ENCODE measurements around the gene UBP1. TPM values are rescaled to one million over a fixed set of nuclear protein-coding genes. Genes with fewer than 3 reads are reported as not detected.

UBP1 gene
- total RNA-seq, 2 experiments from 2014 or later: 52.6 to 53.2 TPM

DNA sequence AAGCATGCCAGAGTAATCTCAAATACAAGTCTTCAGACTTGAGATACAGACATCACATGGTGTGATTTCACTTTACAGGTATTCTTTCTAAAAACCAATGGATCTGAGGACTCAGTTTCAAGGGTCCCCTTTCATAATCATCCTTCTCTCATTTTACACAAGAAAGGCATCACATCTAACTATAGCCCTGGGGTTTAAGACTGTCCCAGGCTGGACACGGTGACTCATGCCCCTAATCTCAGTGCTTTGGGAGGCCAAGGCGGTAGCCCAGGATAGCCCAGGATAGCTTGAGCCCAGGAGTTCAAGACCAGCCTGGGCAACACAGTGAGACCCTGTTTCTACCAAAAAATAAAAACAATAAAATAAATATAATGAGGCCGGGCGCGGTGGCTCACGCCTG, 36.4 kb downstream of the UBP1 start:
- Mint-ChIP-seq H3K36me3 (peaks cover 47% of the 10 kb centered on the region), H3K4me1 (ENCODE audit: low read depth) (no peaks in the 10 kb centered on the region), H3K4me3 (no peak overlapping the region), H3K9me3 (no peaks in the 10 kb centered on the region), H3K27ac (no peak overlapping the region), H3K27me3 (no peaks in the 10 kb centered on the region)
- CTCF ChIA-PET: no interaction called here
- POLR2A ChIA-PET: no interaction called here
- intact Hi-C loops (cut with micrococcal nuclease): no loop called here
- DNase-seq: no peak

GRCh38 chr3:33402936-33403335, 37.3 kb downstream of the UBP1 start:
- Mint-ChIP-seq H3K27me3 (no peaks in the 10 kb centered on the region), H3K36me3 (peaks cover 43% of the 10 kb centered on the region), H3K4me3 (no peak overlapping the region), H3K4me1 (ENCODE audit: low read depth) (no peaks in the 10 kb centered on the region), H3K27ac (no peak overlapping the region), H3K9me3 (no peaks in the 10 kb centered on the region)
- intact Hi-C loops (cut with micrococcal nuclease): no loop called here
- no peak for DNase-seq
- CTCF ChIA-PET: interaction anchor here (2.8 kb wide), 1 partner anchor 30 kb away, joined by 15 read pairs; no protein-coding TSS in a partner anchor
- POLR2A ChIA-PET: no interaction called here

DNA sequence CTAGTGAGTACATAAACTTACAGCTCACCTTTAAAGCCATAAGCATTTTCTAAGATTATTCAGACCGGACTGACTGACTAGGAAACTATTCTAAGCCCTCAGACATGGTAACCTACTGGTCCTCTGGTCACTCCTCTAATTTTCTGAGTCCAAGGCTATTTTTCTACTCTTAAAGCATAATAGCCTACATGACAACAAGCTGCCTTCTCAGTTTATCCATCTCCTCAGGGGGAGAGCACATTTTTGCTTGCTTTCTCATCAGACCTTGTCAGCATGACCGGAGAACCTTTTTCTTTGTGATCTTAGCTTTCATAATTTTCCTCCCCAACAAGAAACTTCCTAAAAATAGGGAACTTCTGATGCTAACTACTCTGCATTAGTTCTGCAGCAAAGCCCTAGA, 38.4 kb downstream of the UBP1 start:
- POLR2A ChIA-PET: no interaction called here

GRCh38 chr3:33398410-33398809, 41.8 kb downstream of the UBP1 start:
- ChIA-PET POLR2A (no interaction called here), CTCF (no interaction called here)
- Mint-ChIP-seq H3K4me3 (no peak overlapping the region), H3K27ac (no peak overlapping the region), H3K4me1 (ENCODE audit: low read depth) (no peaks in the 10 kb centered on the region), H3K9me3 (no peaks in the 10 kb centered on the region), H3K27me3 (no peaks in the 10 kb centered on the region), H3K36me3 (peaks cover 54% of the 10 kb centered on the region)
- DNase-seq: no peak
- intact Hi-C loops (cut with micrococcal nuclease): no loop called here

More for the DNA sequence above, 38.4 kb downstream of the UBP1 start:
- Mint-ChIP-seq H3K36me3 (peaks cover 45% of the 10 kb centered on the region), H3K4me1 (ENCODE audit: low read depth) (no peaks in the 10 kb centered on the region), H3K27me3 (no peaks in the 10 kb centered on the region), H3K27ac (no peak overlapping the region), H3K4me3 (no peak overlapping the region), H3K9me3 (no peaks in the 10 kb centered on the region)
- intact Hi-C loops (cut with micrococcal nuclease): no loop called here
- DNase-seq: no peak
- CTCF ChIA-PET: interaction anchor here (0.7 to 2.8 kb wide), 2 partner anchors 29 to 285 kb away, joined by 3 to 15 read pairs; no protein-coding TSS in a partner anchor

DNA sequence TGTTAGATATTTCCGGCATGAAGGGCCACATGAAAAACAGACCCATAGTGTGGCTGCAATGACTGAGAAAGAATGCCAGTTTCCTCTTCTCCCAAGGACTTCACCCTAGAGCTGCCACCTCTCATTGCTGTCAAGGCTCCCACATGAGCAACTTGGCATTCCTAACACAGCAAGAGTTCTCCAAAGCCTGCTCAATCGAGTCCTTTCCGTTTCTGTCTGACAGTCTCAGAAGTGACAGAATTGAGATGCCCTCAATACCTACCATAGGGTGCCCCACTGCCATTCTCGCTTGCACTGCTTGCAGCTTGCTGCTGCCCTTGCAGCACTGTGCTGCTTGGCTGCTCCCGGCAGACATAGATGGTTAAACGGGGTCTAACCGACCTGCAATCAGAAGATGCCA, 44.3 kb downstream of the UBP1 start:
- Mint-ChIP-seq H3K4me1 (ENCODE audit: low read depth) (peaks cover 17% of the 10 kb centered on the region), H3K27ac (no peak overlapping the region), H3K36me3 (peaks cover 57% of the 10 kb centered on the region), H3K27me3 (no peaks in the 10 kb centered on the region), H3K4me3 (no peak overlapping the region), H3K9me3 (no peaks in the 10 kb centered on the region)
- POLR2A ChIA-PET: no interaction called here
- intact Hi-C loops (cut with micrococcal nuclease): no loop called here
- CTCF ChIA-PET: interaction anchor here (0.6 to 3.1 kb wide), 2 partner anchors 23 to 492 kb away, joined by 4 to 13 read pairs; no protein-coding TSS in a partner anchor
- no peak for DNase-seq

DNA sequence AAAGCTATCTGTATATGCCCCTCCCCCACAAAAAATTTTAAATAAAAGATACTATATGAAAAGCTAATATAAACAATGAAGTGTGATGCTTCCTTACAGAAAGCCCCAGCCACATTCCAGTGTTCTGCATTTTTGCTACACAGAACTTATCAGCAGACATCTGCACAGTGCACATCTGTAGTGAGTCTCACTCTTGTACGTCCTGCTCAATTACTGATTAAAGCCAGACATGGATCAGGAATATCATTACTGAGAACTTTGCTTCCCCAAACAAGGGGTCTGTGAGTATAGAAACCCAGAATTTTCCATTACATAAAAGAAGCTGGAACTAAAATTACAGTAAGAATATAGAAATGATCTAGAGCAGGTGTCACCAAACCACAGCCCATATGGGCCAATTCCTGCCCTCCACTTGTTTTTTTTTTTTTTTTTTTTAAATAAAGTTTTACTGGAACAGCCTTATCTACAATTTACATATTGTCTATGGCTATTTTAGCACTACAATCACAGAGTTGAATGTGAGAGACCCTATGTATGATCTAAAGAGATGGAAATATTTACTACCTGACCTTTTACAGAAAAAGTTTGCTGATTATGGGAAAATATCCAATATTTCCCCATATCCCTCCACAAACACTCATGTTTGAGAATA, 45.7 kb downstream of the UBP1 start:
- Mint-ChIP-seq H3K4me1 (ENCODE audit: low read depth) (peaks cover 17% of the 10 kb centered on the region), H3K4me3 (no peak overlapping the region), H3K27ac (no peak overlapping the region), H3K9me3 (no peaks in the 10 kb centered on the region), H3K27me3 (no peaks in the 10 kb centered on the region), H3K36me3 (peaks cover 62% of the 10 kb centered on the region)
- intact Hi-C loops (cut with micrococcal nuclease): no loop called here
- DNase-seq: no peak
- CTCF ChIA-PET: interaction anchor here (0.6 to 3.1 kb wide), 3 partner anchors 12 to 209 kb away, joined by 3 to 13 read pairs (median 5); no protein-coding TSS in a partner anchor
- POLR2A ChIA-PET: interaction anchor here (0.9 kb wide), 1 partner anchor 46 kb away, joined by 3 read pairs; the partner anchor contains the start of gene UBP1

DNA sequence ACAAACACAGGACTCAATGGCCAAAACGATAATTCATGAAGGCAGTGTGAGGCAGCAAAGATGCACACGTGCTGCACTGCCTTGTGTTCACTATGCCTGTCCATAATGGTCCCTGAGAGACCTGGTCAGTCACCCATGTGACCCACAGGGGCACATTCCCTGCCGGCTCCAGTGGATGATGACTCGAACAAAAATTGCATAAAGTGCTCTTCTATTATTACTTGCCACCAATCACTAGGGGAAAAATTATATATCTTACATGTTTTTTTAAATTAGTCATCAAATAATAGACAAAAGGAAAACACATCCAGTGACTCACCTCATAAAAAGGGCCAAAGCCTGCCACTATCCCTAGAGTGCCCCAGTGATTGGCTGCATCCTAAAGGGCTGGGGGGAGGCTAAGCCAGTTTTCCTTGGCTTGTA, 47.5 kb downstream of the UBP1 start:
- H3K36me3 Mint-ChIP-seq: peaks cover 50% of the 10 kb centered on the region
- POLR2A ChIA-PET: no interaction called here
- H3K27ac Mint-ChIP-seq: peak overlapping the region; percentile 75
- no peaks in the 10 kb centered on the region for H3K27me3 Mint-ChIP-seq
- no peak overlapping the region for H3K4me3 Mint-ChIP-seq
- intact Hi-C loops (cut with micrococcal nuclease): no loop called here
- no peak for DNase-seq
- CTCF ChIA-PET: no interaction called here
- H3K9me3 Mint-ChIP-seq: no peaks in the 10 kb centered on the region
- peaks cover 17% of the 10 kb centered on the region for H3K4me1 Mint-ChIP-seq (ENCODE audit: low read depth)

DNA sequence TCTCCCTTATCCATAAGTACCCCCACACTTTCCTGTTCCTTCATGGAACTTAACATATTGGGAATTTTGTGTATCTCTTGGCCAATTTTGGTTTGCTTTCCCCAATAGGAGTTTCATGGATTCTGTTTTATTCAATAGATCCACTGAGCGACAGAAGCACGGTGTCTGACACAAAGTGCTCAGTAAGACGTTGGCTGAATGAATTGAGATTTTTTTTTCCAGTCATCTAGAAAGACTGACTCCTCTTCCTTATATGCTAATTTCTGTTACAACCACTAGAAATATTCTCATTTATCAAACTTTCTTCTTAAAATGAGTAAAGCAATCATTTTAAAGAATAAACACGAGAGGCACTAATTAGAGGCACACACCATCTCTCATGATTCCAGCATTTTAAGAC, 48.1 kb downstream of the UBP1 start:
- peaks cover 44% of the 10 kb centered on the region for H3K36me3 Mint-ChIP-seq

GRCh38 chr3:33391255-33391995, 48.8 kb downstream of the UBP1 start:
- no peaks in the 10 kb centered on the region for H3K27me3 Mint-ChIP-seq
- CTCF ChIA-PET: interaction anchor here (1.2 to 2.9 kb wide), 2 partner anchors 18 to 325 kb away, joined by 5 to 10 read pairs; no protein-coding TSS in a partner anchor
- POLR2A ChIA-PET: no interaction called here

More for the DNA sequence above, 48.1 kb downstream of the UBP1 start:
- no peaks in the 10 kb centered on the region for H3K9me3 Mint-ChIP-seq
- H3K4me1 Mint-ChIP-seq (ENCODE audit: low read depth): peaks cover 17% of the 10 kb centered on the region
- intact Hi-C loops (cut with micrococcal nuclease): no loop called here
- CTCF ChIA-PET: no interaction called here
- no peaks in the 10 kb centered on the region for H3K27me3 Mint-ChIP-seq
- H3K27ac Mint-ChIP-seq: peak overlapping the region; percentile 75
- no peak overlapping the region for H3K4me3 Mint-ChIP-seq
- no peak for DNase-seq
- POLR2A ChIA-PET: no interaction called here

DNA sequence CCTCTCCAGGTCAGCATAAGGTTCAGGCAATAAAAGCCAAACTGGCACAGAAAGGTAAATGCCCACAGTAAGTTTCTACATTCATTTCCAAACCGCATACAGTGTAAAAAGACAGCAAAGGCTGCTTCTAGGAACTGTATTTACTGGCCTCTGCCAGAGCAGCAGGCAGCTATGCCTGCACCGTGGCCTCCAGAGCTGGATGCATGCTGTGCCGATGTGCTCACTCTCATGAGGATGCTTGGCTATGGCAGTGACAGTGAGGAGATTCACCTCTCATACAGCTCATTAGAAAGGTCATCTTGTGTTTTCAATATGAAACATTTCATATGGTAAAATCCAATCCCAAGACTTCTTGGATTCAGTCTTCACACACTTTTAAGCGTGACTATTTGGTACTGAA, 50.3 kb downstream of the UBP1 start:
- intact Hi-C loops (cut with micrococcal nuclease): no loop called here
- POLR2A ChIA-PET: no interaction called here
- Mint-ChIP-seq H3K27ac (no peak overlapping the region), H3K4me3 (no peak overlapping the region), H3K27me3 (no peaks in the 10 kb centered on the region), H3K36me3 (peaks cover 38% of the 10 kb centered on the region), H3K9me3 (no peaks in the 10 kb centered on the region), H3K4me1 (ENCODE audit: low read depth) (peaks cover 29% of the 10 kb centered on the region)
- CTCF ChIA-PET: interaction anchor here (1.2 to 2.9 kb wide), 2 partner anchors 17 to 326 kb away, joined by 5 to 10 read pairs; no protein-coding TSS in a partner anchor
- no peak for DNase-seq

More at GRCh38 chr3:33391255-33391995, 48.8 kb downstream of the UBP1 start:
- peaks cover 19% of the 10 kb centered on the region for H3K4me1 Mint-ChIP-seq (ENCODE audit: low read depth)
- no peak overlapping the region for H3K4me3 Mint-ChIP-seq
- H3K9me3 Mint-ChIP-seq: no peaks in the 10 kb centered on the region
- H3K36me3 Mint-ChIP-seq: peaks cover 42% of the 10 kb centered on the region
- intact Hi-C loops (cut with micrococcal nuclease): no loop called here
- peak overlapping the region; percentile 75 for H3K27ac Mint-ChIP-seq
- peak; percentile 20 for DNase-seq

DNA sequence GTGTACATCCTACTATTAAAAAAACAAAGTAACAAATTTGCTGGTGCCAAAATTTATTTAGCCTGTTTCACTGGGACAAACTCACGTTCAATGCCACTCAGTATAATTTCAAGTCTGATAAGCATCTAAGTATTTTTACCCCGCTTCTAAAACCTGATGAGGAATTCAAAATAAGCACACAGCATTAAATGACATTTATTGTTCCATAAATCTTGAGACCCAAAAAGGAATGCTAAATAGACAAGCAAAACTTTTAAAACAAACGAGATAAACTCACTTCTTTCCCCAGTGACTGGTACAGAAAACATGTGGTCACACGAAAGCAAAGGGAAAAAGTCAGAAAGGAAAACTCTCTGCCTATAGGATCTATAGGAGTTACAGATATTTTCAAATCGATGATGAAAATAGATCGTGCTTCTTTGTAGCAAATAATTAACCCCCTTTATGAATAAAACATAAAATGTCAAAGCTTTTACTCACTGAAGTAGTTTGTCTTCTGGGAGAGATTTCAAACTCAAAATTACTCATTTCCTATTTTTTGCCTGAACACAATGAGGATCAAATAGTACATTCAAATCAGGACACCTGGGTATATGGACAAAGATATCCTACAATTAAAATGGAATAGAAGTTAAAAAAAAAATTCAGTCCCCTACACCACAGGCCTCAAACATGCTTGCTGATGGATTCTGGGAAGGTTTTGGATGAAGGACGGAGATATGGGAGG, 51.7 kb downstream of the UBP1 start:
- no peak for DNase-seq
- intact Hi-C loops (cut with micrococcal nuclease): no loop called here
- ChIA-PET POLR2A (no interaction called here), CTCF (interaction anchor here (2.9 to 4.8 kb wide), 2 partner anchors 15 to 16 kb away, joined by 10 to 34 read pairs; no protein-coding TSS in a partner anchor)
- Mint-ChIP-seq H3K27me3 (no peaks in the 10 kb centered on the region), H3K4me3 (no peak overlapping the region), H3K9me3 (no peaks in the 10 kb centered on the region), H3K27ac (no peak overlapping the region), H3K4me1 (ENCODE audit: low read depth) (peaks cover 29% of the 10 kb centered on the region), H3K36me3 (peaks cover 36% of the 10 kb centered on the region)

DNA sequence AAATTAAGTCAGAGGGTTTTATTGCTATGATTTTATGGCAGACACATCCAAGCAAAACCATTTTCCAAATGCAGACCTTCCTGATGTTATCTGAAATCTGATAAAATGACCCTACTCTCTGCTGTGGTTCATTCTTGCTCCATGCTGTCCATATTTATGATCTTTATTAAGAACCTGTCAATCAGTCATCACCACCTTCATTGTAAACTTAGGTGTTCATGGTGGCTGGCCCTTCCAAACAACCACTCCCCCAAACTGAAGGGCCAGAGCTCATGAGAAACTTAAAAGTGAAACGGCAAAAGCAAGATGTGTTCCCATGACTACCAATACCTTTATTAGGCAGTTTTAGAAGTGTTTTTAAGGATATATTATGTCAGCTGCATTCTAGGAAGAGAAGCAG, 53.6 kb downstream of the UBP1 start:
- POLR2A ChIA-PET: interaction anchor here (1.7 kb wide), 1 partner anchor 54 kb away, joined by 5 read pairs; no protein-coding TSS in a partner anchor

More for the DNA sequence above, 53.6 kb downstream of the UBP1 start:
- peak overlapping the region; percentile 18 for H3K27ac Mint-ChIP-seq
- H3K27me3 Mint-ChIP-seq: no peaks in the 10 kb centered on the region
- no peaks in the 10 kb centered on the region for H3K9me3 Mint-ChIP-seq
- H3K4me3 Mint-ChIP-seq: no peak overlapping the region
- DNase-seq: no peak
- peaks cover 24% of the 10 kb centered on the region for H3K36me3 Mint-ChIP-seq
- CTCF ChIA-PET: interaction anchor here (2.2 to 4.8 kb wide), 2 partner anchors 14 to 255 kb away, joined by 12 to 34 read pairs; no protein-coding TSS in a partner anchor
- peaks cover 17% of the 10 kb centered on the region for H3K4me1 Mint-ChIP-seq (ENCODE audit: low read depth)
- intact Hi-C loops (cut with micrococcal nuclease): no loop called here
